Stimulated activated CD4-positive, alpha-beta T cell treated with anti-CD3 and anti-CD28 coated beads, Interleukin-15, amount 100 ng/mL, for 24 hours (primary cell): Measurements from ENCODE around the gene MIS18A.

ENCODE experiments used
- DNase-seq: peaks from one replicate; pipeline ENCODE4 v3.0.0-alpha.2; 2020

The MIS18A gene, protein sequence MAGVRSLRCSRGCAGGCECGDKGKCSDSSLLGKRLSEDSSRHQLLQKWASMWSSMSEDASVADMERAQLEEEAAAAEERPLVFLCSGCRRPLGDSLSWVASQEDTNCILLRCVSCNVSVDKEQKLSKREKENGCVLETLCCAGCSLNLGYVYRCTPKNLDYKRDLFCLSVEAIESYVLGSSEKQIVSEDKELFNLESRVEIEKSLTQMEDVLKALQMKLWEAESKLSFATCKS

DNA sequence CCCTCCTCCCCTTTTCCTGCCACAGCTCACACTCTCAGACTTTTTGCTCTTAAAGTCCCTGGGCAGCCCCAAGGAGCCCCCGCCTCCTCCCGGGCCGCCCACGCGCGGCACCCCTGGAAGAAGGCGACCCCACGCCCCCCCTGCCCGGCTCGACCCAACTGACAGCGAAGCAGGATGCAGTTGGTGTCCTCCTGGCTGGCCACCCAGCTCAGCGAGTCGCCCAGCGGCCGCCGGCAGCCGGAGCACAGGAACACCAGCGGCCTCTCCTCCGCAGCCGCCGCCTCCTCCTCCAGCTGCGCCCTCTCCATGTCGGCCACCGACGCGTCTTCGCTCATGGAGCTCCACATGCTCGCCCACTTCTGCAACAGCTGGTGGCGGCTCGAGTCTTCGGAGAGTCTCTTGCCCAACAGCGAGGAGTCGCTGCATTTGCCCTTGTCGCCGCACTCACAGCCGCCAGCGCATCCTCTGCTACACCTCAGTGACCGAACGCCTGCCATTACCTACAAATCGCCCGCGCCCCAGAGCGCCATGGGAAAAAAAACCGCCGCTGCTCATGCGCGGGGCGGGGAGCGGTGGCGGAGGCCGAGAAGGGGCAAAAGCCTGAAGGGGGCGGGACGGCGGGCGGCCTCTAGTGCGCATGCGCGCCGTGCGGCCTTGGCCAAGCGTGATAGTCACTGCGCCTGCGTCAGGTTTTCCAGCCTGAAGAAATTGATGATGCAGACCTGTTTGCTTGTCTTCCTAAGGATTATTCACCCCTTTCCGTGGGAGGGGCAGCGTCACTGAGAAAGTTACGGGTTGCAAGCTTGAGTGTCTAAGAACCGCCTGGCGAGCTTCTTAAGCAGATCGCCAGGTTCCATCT is at the start of gene MIS18A:
Gene MIS18A (minus strand): TSS at position 532 of the 859 bp plus-strand sequence. CDS start 35 bp downstream, at position 497.
- DNase-seq, result peak; percentile 98

DNA sequence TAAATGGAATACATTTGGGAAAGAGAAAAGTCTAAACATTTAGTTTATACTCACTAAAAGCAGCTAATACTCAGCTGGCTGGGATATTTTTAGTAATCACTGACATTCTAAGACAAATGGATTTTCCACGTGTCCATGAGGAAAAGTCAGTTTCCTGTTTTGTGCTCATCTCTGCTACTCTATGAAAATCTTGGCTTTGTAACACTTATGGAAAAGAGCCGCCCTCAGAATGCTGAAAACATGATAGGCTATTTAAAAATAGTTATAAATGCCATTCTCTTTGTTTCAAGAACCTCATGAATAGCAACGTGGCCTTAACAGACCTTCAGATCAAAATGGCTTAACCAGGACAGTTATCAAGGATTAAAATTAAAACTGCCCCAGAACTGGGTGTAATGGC is 49.7 kb upstream of the MIS18A start:
- no peak for DNase-seq

DNA sequence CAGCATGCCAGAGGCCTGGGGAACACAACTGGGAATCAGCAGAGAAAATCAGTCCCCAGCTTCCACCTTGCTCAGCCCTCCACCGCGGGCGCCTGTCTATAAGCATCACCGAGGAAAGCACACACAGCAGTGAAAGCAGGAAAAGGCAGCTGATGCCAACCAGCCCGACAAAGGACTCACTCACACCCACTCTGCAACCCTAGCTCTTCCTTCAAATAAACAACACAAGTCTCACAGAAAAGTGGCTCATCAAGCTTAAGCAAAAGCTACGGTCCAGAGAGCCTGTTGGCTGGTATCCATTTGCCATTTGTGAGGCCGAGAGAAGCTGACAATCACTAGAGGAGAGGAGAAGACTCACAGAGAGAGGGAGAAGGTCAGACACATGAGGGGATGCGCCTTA is 46.9 kb upstream of the MIS18A start:
- DNase-seq, result no peak

DNA sequence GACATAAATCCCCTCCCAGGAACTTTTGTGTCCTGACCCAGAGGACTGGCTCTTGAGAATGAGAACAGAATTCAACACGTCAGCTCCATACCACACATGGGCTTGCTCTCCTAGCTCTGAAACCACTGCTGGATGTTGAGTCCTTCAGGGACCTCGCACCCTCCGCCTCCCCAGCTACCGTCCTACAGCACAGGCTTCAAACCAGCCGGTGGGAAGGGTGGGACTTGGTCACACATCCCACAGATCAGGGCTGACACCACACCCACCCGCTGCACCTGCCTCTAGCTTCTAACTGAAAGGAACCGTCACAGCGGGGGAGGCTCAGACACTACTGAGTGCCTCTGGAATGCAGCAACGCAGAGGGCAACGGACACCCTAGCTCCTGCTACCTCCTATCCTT is 43.8 kb upstream of the MIS18A start:
- no peak for DNase-seq

DNA sequence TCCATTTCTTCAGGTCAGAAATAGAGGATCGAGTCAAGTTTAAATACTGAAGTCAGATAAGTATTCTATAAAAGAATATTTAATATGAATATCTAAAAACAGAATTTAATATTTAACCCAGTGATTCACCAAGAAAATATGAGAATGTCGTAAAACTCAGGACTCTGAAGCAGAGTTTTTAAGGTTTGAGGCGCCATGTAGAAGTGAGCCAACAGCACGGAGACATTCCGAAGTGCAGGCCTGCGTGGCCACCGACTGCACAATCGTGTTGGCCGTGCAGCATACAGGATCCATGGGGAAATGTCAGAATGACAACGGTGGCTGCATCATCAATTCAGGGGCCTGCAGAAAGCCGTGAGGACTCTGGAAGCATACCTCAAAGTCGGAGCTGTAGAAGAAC is 43.3 kb upstream of the MIS18A start:
- DNase-seq, result no peak

DNA sequence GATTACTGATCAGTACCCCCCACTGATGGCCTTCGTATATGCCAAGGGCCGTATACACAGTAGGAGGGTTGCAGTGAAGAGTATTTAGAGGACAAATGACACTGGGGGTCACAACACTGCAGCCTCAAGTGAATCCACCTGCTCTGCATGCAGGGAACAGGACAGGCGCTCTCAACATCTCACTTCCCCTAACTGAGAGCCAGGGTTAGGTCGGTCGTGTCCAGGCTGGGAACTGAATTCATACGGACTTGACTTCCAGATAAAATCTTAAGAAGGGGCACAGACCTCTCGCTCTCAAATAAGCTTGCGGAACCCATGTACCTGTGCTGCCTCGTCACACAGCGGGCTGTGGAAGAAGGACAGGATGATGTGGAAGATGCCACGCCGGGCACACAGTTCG is 42.6 kb upstream of the MIS18A start:
- no peak for DNase-seq

DNA sequence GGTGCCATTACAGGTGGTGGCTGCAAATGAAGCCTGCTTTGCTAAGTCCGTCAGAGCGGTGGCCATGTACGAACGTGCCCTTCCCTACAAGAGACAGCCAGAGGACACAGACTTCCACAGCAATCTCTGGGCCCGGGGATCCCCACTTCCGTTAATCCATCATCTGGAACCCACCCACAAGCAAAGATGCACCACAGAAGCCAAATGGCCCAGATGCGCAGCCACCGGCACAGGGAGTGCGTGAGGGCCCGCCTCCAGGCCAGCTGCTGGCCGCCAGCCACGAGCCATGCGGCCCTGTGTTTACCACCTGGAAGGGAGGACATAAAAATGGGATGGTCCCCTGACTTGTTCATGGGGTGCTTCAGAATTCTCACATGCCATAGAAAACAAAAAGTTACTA is 41.9 kb upstream of the MIS18A start:
- DNase-seq, result no peak

DNA sequence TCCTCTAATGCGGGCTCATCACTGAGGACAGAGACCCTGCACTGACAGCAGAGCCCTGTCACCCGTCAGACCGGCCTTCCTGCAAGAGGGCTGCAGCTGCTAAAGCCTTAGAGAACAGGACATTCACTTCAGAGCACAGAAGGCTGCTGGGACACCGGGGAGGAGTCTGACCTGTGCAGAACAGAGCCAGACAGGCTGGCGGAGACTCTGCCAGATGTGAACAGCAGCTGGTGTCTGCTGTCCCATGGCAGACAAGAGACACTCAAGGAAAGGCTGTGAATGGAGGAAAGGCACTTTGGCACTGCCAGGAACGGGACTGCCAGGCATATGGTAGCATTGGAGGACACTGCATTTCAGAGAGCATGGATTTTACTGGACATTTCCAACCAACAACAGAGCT is 41.2 kb upstream of the MIS18A start:
- no peak for DNase-seq

DNA sequence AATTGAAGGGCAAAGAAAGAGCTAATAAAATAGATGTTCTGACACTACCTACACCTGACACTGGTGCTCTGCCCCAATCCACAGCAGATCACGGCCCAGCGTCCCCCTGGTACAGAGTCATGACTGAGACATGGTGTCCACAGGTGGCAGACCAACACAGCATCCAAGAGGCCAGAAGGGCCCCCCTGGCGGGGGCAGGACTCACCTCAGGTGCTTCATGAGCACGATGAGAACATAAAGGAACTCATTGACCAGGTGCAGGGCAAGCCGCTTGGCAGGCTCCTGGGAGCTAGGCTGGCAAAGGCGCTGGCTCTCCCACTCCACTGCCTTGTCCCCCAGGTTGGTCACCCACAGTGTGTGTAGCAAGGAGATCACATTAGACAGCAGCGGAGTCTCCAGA is 40.2 kb upstream of the MIS18A start:
- DNase-seq, result no peak

DNA sequence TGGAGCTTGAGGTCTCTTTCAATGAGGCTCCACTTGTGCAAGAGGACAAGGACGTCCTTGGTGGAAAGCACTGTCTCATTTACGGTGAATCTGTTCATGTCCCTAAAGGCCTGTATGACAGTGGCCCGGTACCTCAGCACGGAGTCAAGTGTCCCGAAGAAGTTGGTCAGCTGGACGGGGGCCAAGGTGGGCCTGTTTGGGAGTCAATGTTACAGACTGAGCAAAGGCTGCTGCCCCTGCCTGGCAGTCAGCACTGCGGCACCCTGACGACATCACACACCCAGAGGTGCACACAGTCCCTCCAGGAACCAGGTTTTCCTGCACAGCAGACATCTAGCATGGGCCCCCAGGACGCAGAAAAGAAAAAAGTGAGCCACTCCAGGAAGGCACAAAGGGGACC is 38.9 kb upstream of the MIS18A start:
- no peak for DNase-seq

DNA sequence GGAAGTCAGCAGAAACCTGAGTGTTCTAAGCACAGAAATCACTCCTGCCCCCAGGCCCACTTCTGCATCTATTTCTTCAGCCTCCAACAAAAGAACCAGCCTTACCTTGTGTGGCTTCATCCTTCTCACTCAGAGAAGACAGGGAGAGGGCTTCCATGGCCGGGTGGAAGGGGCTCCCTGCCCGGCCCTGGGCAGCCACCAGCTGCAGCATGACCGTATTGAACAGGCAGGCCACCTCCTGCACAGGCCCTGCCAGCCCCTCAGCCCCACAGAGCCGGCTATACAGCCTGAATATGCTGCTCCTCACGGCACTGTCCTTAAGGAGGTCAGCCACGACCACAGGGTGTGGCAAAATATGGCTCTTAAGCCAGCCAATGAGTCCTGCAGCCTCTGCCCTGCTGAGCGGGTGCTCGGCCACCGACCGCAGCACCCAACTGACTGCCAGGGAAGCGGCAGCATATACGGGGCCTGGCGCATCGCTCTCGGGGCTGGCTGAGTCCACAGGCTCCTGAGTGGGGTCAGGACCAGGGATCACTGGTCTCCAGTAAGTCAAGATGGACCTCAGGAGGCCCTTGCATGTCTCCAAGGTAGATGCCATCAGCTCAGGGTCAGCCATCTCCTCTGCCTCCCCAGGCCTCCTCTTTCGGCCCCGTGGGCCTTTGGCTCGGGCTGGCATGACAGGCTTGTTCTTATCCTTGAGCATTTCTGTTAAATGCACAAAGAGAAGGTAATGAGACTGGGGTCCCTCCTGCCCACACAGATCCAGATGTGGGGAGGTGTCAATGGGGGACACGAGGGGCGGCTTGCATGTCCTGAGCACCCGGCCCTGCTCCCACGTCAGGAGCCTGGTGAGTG is 37.7 kb upstream of the MIS18A start:
- no peak for DNase-seq

DNA sequence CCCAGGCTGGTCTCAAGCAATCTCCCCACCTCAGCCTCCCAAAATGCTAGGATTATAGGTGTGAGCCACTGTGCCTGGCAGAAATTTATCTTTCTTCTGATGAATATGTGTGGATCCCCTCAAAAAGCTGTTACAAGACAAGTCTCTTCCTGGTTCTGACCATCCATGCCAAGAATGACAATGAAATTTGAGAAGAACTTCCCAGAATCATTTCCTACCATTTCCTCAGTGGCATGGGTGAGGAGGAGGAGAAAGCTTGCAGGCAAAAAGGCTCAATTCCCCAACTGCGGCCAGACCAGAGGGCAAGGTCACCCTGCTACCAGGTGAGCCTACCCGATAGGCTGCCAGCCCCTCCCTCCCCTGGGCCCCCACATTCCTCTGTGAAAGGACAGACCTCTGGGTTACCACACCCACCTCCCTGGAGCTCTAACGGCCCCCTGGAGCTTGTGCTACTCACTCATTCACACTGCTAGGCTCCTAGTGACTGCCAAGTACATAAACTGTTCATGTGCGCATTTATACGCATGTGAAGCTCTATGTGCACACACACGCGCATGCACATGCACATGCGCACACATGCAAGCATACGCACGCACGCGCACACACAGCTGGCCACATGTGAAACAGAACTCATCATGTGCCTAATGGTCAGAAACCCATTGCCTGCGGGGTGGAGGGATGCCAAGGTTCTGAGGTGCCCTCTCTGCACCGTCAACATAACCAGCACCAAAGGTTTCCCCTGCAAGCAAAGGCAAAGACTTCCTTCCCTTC is 36.8 kb upstream of the MIS18A start:
- no peak for DNase-seq

DNA sequence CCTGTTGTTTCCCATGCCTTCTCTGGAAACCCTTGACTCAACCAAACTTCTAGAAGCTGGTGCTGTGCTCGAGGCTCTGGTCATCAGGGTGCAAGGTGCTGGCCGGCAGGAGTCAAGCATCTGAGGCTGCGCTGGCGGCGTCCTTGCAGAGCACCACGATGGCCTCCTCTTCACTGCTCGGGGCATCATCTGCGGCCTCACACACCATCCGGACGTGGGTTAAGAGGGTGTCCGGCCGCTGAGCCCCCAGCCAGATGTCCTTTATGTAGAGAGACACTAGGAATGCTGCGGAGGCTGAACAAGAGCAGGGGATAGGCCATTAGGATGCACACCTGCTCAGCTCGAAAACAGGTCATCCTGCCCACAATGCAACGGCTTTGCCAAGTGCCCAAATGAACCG is 36.0 kb upstream of the MIS18A start:
- DNase-seq, result no peak

DNA sequence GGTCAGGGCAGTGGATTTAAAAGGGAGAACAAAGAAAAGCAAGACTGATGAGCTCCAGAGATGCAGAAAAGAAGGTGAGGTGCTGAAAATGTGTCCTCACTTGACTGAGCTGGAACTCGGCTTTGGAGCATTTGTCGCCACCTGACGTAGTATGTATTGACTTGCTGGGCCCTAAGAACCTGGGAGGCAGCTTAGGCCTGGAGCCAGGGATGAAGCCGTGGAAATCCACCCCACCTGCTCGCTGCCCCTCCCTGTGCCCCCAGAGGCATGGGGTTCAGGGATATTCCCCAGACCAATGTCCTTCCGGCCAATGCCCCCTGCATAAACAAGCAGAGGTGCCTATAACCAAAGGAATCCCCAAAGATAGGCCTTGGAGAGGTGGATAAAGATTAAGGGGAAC is 34.1 kb upstream of the MIS18A start:
- DNase-seq, result no peak

DNA sequence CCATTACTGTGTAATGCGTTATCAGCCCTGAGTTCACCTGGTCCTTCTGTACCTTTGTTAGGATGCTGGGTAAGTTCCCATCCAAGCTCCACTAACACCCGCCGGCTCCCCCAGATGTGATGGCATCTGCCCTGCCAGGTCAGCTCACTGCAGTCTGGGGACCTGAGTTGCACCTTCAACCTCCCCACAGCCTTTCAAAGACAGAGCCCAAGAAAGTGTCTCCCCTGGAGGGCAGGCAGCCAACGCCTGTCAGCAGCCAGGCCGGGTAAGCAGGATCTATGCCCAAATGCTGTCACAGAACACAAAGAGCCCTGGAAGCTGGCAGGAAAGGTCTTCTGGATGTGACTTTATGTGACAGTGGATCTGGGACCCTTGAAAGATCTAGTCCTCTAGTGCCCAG is 33.5 kb upstream of the MIS18A start:
- no peak for DNase-seq

DNA sequence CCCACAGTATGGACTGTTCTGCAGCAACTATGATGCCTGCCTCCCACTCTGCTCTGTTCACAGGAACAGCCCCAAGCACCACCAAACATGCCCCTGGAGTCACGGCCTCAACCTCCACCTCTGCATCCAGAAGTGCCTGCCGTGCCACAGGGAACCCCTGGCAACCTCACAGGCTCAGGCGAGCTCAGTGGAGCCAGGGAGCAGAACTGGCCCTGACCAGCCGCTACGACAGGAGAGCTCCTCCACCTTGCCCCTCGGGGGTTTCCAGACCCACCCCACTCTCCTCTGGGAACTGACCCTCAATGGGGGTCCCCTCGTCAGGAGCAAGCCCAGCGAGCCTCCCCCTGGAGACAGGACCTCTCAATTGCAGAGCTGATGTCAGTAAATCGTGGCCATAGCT is 32.8 kb upstream of the MIS18A start:
- no peak for DNase-seq

DNA sequence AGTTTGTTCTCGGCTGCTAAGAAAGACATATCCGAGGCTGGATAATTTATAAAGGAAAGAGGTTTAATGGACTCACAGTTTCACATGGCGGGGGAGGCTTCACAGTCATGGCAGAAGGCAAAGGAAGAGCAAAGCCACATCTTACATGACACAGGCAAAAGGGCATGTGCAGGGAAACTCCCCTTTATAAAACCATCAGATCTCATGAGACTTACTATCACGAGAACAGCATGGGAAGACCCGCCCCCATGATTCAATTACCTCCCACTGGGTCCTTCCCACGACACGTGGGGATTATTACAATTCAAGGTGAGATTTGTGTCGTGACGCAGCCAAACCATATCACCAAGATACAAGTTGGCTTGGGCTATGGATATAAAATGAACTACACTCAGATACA is 32.1 kb upstream of the MIS18A start:
- peak; percentile 22 for DNase-seq

DNA sequence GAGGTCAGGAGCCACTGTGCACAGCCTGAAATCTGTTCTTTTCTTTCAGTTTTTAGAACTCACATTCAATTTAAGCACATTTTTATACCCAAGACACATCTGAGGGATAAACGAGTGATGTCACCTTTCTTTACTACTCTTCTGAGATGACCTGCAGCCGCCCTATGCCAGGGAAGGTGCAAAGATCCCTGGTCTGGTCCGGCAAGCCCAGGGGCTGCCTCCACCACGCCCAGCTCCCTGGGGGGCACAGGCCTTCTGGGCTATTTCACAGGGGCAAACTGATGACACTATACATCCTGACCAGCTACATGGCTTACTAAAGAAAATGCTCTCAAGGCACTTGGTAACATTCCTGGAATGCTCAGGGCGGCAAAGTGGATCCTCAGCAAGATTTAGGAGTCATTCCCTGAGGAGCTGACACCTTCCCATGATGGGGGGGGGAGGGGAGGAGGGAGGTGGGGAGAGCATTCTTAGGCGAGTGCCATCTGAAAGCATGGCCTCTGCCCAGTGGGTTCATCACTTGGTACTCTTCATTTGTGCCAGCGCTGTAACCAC is 31.1 kb upstream of the MIS18A start:
- DNase-seq, result no peak

DNA sequence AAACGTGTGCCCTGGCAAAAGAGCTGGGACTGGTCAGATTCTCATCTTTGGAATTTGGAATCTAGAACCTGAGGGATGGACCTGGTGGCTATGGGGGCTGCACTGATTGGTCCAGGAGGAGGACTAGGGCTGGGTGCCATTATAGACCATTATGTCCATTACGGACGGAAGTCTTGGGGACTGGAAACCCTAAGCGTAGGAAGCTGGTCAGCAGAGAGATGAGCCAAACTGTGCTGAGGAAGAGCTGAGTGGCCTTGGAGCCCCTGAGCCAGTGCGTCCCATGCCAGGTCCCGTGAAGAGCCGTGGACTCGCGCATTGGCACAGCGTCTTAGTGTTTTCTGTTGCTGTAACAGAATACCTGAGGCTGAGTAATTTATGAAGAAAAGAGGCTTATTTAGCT is 29.8 kb upstream of the MIS18A start:
- no peak for DNase-seq

DNA sequence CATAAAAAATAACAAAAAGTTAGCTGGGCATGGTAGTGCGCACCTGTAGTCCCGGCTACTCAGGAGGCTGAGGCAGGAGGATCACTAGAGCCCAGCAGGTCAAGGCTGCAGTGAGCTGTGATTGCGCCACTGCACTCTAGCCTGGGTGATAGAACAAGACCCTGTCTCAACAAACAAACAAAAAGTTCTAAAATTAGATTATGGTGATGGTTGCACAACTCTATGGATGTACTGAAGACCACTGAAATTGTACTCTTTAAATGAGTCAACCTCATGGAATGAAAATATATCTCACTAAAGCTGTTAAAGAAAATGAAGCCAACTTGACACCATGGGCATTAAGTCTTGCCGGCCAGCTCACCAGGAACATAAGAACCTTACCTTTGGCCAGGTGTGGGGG is 28.9 kb upstream of the MIS18A start:
- no peak for DNase-seq

DNA sequence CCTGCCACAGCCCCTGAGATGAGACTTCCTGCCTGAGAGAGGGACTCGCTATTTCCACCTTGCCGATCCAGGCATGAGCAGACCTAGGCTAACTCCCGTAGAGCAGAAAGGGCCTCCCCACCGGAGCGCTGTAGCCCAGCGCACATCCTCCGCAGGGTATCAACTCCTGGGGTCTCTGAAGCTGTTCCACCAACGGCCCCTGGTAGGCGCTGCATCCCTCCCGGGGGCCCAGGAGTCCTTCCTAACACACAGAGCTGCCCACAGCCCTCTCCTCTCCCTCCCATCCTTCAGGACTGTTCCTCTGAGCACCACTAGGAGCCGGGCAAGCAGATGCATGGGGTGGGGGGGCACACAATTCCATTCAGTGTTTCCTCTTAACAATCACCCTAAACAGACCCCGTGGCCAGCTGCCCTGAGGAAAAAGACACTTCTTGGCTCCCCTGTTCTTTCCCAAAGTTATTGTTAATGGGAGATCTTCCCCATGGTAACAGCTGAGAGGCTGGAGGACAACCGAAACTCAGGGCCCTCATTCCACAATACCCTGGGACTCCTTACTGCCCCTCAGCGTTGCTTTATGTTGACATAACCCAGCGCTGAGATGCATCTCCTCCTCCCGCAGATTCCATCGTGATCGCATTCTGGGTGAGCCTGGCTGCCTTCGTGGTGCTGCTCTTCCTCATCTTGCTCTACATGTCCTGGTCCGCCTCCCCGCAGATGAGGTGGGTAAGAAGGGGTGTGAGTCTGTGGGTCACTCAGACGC is 27.4 kb upstream of the MIS18A start:
- DNase-seq, result no peak

DNA sequence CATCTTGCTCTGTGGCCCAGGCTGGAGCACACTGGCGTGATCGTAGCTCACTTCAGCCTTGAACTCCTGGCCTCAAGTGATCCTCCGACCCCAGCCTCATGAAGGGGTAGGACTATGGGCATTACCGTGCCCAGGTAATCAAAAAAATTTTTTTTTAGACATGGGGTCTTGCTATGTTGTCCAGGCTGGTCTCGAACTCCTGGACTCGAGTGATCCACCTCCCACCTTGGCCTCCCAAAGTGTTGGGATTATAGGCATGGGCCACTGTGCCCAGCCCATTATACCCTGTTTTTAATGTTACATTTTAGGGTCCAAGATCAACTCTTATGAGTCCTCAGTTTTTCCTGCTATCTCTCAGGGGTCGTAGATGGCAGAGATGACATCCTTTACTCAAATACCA is 26.1 kb upstream of the MIS18A start:
- DNase-seq, result no peak
